Measurements from ENCODE around the gene MTUS2.

DNA sequence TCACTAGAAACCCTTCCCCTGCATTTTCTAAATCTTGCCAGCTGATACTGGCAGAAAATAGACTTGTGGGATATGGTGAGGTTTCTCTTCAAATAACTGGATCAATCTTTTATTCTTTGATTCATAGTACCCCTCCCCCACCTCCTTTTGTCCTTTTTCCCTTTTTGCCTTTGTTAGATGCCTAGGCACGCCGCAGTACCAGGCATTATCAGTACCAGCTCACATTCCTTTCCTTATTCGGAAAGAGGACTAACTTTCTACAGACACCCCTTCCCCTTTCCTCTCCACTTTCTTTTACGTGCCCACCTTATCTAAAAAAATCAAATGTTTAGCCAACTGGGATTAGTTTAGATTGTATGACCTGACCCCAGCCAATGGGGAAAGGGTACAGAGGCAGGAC, 226.4 kb downstream of the MTUS2 start:
- TF ChIP-seq CTCF (IDR thresholded peaks at IDR 0.05) = no peak
- no peak for TF ChIP-seq EZH2 (IDR thresholded peaks at IDR 0.05)

All from neural progenitor cell (in vitro differentiated cells).